ENCODE data around the gene FBN3.

DNA sequence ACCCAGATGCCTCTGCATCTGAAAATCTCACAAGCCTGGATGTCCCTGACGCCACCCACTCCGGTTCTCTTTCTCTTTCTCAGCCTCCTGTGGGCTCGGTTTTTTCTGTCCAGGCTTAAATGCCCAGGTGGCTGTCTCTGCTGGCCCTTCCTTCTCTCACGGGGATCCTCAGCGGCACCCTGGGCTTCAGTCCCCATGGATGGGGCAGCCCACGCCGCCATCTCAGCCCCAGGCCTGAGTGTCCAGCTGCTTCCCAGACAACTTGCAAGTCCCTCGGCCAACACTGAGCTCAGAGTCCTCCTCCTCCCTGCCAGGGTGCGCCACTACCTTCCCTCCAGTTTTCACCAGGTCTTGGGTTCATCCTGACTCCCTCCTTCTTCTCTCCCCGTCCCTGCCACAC is 6.4 kb downstream of the FBN3 start:
- no peak for TF ChIP-seq POLR2AphosphoS5 (IDR thresholded peaks at IDR 0.05)
- TF ChIP-seq, protein P1, sequence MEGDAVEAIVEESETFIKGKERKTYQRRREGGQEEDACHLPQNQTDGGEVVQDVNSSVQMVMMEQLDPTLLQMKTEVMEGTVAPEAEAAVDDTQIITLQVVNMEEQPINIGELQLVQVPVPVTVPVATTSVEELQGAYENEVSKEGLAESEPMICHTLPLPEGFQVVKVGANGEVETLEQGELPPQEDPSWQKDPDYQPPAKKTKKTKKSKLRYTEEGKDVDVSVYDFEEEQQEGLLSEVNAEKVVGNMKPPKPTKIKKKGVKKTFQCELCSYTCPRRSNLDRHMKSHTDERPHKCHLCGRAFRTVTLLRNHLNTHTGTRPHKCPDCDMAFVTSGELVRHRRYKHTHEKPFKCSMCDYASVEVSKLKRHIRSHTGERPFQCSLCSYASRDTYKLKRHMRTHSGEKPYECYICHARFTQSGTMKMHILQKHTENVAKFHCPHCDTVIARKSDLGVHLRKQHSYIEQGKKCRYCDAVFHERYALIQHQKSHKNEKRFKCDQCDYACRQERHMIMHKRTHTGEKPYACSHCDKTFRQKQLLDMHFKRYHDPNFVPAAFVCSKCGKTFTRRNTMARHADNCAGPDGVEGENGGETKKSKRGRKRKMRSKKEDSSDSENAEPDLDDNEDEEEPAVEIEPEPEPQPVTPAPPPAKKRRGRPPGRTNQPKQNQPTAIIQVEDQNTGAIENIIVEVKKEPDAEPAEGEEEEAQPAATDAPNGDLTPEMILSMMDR (IDR thresholded peaks at IDR 0.05), result no peak
